ENCODE measurements around the gene ANKS1B.

Gene ANKS1B

GRCh38 chr12:99388671-99389195, 596.0 kb downstream of the ANKS1B start:
- intact Hi-C loops (cut with DNase I; ENCODE audit: low total_unique reads), result no loop called here
- no peaks in the 10 kb centered on the region for H3K36me3 ChIP-seq
- H3K27ac ChIP-seq, result no peak overlapping the region
- DNase-seq, result no peak
- no peaks in the 10 kb centered on the region for H3K9me3 ChIP-seq
- no peak overlapping the region for H3K4me3 ChIP-seq
- H3K4me1 ChIP-seq, result peaks cover 0 to 21% (median 5%) of the 10 kb centered on the region in 4 donors
- no peak for TF ChIP-seq CTCF (IDR thresholded peaks at IDR 0.05)
- no peaks in the 10 kb centered on the region for H3K27me3 ChIP-seq

- no peak overlapping the region for H3K4me3 ChIP-seq
- peak overlapping the region in 1 of 2 donors; percentile 3 for H3K27ac ChIP-seq
- no peaks in the 10 kb centered on the region for H3K36me3 ChIP-seq
- H3K27me3 ChIP-seq, result no peaks in the 10 kb centered on the region
- H3K9me3 ChIP-seq, result no peaks in the 10 kb centered on the region
- TF ChIP-seq CTCF (IDR thresholded peaks at IDR 0.05), result no peak
- DNase-seq, result no peak
- intact Hi-C loops (cut with DNase I; ENCODE audit: low total_unique reads), result no loop called here
- H3K4me1 ChIP-seq, result peaks cover 0 to 21% (median 5%) of the 10 kb centered on the region in 4 donors
Measured at GRCh38 chr12:99387661-99388060, 597.1 kb downstream of the ANKS1B start.

- Histone ChIP-seq H3K4me3 (no peak overlapping the region), H3K36me3 (no peaks in the 10 kb centered on the region), H3K27ac (no peak overlapping the region), H3K9me3 (no peaks in the 10 kb centered on the region), H3K27me3 (no peaks in the 10 kb centered on the region), H3K4me1 (peaks cover 0 to 13% (median 3%) of the 10 kb centered on the region in 4 donors)
- TF ChIP-seq CTCF (IDR thresholded peaks at IDR 0.05), result no peak
- intact Hi-C loops (cut with DNase I; ENCODE audit: low total_unique reads), result no loop called here
- no peak for DNase-seq
Measured at GRCh38 chr12:99386907-99387306, 597.8 kb downstream of the ANKS1B start.

- intact Hi-C loops (cut with DNase I; ENCODE audit: low total_unique reads), result no loop called here
- Histone ChIP-seq H3K4me1 (peaks cover 0 to 12% (median under 1%) of the 10 kb centered on the region in 4 donors), H3K4me3 (no peak overlapping the region), H3K27ac (no peak overlapping the region), H3K9me3 (no peaks in the 10 kb centered on the region), H3K27me3 (no peaks in the 10 kb centered on the region), H3K36me3 (no peaks in the 10 kb centered on the region)
- TF ChIP-seq CTCF (IDR thresholded peaks at IDR 0.05), result no peak
- no peak for DNase-seq
Measured at GRCh38 chr12:99383258-99383657, 601.5 kb downstream of the ANKS1B start.

- H3K27me3 ChIP-seq, result no peaks in the 10 kb centered on the region
- intact Hi-C loops (cut with DNase I; ENCODE audit: low total_unique reads), result no loop called here
- TF ChIP-seq CTCF (IDR thresholded peaks at IDR 0.05), result no peak
- H3K4me1 ChIP-seq, result no peaks in the 10 kb centered on the region
- H3K4me3 ChIP-seq, result no peak overlapping the region
- no peaks in the 10 kb centered on the region for H3K9me3 ChIP-seq
- DNase-seq, result no peak
- H3K36me3 ChIP-seq, result no peaks in the 10 kb centered on the region
- H3K27ac ChIP-seq, result no peak overlapping the region
Measured at GRCh38 chr12:99381992-99382391, 602.7 kb downstream of the ANKS1B start.

GRCh38 chr12:99380701-99381100, 604.0 kb downstream of the ANKS1B start:
- Histone ChIP-seq H3K36me3 (no peaks in the 10 kb centered on the region), H3K4me1 (no peaks in the 10 kb centered on the region), H3K27ac (no peak overlapping the region), H3K9me3 (no peaks in the 10 kb centered on the region), H3K27me3 (no peaks in the 10 kb centered on the region), H3K4me3 (no peak overlapping the region)
- no peak for TF ChIP-seq CTCF (IDR thresholded peaks at IDR 0.05)
- intact Hi-C loops (cut with DNase I; ENCODE audit: low total_unique reads), result no loop called here
- no peak for DNase-seq
